ENCODE results near the gene SCAF1.
A peak's percentile ranks its signal among the peaks of the same experiment; 100 is the strongest.
"Not testable (repeated sequence)": the region's sequence is repeated elsewhere in the genome, so short reads cannot be mapped to it uniquely, and the experiment has no call there.

SCAF1 gene

GRCh38 chr19:49614096-49614833, 27.7 kb upstream of the SCAF1 start:
- no peak for DNase-seq

DNA sequence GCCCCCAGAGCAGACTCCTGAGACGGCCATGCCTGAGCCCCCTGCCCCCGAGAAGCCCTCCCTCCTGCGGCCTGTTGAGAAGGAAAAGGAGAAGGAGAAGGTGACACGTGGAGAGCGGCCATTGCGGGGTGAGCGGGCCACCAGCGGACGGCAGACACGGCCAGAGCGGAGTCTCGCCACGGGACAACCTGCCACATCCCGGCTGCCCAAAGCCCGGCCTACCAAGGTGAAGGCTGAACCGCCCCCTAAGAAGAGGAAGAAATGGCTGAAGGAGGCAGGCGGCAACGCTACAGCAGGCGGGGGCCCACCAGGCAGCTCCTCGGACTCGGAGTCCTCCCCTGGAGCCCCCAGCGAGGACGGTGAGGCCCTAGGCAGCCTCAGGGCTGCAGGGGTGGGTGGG, 26.1 kb upstream of the SCAF1 start:
- no peak for DNase-seq

DNA sequence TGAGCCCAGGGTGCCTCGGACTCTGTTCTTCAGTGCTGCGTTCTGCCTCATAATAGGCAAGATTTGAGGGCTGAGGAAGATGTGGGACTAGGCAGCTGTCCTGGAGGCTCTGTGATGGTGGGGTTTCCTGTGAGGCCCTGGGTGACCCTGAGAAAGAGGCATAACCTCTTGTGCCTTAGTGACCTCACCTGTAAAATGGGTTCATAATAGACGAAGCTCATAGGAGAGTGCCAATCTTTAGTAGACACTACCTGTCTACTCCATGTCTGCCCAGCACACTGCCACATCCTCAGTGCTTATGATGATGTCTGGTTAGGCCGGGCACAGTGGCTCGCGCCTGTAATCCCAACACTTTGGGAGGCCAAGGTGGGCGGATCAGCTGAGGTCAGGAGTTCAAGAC, 25.5 kb upstream of the SCAF1 start:
- no peak for DNase-seq

- no peak for DNase-seq
Measured at GRCh38 chr19:49616945-49617344, 25.1 kb upstream of the SCAF1 start.

GRCh38 chr19:49617860-49618259, 24.1 kb upstream of the SCAF1 start:
- not testable (repeated sequence) for DNase-seq

DNA sequence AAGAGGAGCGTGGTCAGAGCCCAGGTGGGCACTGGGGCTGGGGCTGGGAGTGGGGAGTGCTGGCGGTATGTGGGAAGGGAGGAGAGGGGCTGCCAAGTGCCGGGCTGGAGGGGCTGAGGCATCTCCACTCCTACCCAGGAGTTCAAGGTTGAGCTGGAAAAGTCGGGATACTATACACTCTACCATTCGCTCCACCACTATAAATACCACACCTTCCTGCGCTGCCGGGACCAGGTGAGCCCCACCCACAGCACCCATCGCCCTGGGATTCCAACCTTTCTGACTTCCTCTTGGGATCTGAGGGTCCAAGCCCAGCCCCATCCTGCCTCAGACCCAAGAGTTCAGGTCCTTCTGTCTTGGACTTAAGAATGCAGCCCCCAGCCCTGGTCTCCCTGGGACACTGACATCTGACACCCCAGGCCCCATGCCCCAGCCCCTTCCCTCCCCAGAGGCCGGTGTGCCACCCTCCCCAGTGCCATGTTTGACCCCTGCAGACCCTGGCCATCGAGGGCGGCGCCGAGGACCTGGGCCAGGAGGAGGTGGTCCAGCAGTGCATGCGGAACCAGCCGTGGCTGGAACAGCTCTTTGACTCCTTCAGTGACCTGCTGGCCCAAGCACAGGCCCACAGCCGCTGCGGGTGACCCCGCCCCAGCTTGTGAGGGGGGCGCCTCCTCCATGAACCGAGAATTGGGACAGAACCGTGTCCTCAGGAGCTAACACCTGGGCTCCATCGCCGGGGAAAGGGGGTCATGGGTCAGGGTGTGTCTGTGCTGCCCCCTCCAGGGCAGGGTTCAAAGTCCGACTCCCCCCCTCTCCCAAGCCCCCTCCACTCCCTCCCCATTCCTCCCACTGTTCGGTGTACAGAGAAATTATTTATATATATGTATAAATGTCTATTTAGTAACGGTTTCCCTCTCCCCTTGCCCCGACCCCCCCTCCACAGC, 16.8 kb upstream of the SCAF1 start:
- no peak for DNase-seq

DNA sequence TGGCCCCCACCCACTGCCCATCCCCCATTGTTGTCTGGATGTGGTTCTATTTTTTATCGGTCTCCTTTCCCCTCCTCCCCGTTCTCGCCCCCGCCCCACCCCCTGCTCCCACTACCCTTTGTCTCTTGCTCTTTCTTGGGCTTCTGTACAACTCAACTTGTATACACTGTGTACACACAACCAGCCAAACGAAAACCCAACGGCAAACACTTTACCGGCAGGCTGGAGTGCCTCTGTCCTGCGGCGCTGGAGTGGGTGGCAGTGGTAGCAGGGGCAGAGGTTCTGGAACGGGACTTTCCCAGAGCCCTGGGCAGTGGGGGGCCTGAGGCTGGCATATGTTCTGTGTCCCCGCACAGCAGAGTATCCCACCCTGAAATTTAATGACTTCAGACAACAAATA, 15.8 kb upstream of the SCAF1 start:
- DNase-seq = no peak

GRCh38 chr19:49629659-49630058, 12.3 kb upstream of the SCAF1 start:
- no peak for DNase-seq

DNA sequence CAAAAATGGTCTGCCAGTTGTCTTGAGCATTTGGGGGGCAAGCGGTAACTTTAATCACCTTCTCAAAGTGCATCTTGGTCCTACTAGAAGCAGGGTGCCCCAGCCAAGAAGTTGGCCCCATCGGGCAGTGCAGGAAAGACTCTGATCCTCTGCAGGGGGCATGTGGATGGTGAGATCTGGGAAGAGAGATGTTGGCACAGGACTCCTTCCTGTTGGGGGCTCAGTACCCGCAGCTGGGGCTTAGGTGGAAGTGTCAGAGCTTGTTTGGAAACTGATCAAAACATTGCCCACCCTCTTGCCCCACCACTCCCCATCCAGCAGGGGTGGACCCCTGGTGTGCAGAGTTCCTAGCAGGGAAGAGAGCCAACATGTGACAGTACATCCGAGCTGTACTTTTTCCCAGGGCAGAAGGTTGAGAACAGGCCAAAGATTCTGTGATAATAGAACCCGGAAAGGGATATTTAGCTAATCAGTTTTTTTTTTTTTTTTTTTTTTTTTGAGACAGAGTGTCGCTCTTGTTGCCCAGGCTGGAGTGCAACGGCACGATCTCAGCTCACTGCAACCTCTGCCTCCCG, 10.9 kb upstream of the SCAF1 start:
- DNase-seq = no peak

- DNase-seq = no peak
Measured at GRCh38 chr19:49631610-49632192, 10.3 kb upstream of the SCAF1 start.

- no peak for DNase-seq
Measured at GRCh38 chr19:49632576-49632975, 9.4 kb upstream of the SCAF1 start.

DNA sequence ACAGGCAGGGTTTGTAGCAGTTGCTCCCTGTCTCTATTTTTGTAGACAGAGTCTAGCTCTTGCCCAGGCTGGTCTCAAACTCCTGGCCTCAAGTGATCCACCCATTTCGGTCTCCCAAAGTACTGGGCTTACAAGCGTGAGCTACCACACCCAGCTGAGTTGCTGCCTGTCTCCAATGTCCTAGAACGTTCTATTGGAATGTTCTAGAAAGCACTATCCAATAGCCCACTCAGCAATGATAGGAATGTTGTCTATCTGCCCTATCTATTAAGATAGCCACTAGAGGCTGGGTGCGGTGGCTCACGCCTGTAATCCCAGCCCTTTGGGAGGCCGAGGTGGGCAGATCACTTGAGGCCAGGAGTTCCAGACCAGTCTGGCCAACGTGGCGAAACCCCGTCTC, 8.7 kb upstream of the SCAF1 start:
- not testable (repeated sequence) for DNase-seq

DNA sequence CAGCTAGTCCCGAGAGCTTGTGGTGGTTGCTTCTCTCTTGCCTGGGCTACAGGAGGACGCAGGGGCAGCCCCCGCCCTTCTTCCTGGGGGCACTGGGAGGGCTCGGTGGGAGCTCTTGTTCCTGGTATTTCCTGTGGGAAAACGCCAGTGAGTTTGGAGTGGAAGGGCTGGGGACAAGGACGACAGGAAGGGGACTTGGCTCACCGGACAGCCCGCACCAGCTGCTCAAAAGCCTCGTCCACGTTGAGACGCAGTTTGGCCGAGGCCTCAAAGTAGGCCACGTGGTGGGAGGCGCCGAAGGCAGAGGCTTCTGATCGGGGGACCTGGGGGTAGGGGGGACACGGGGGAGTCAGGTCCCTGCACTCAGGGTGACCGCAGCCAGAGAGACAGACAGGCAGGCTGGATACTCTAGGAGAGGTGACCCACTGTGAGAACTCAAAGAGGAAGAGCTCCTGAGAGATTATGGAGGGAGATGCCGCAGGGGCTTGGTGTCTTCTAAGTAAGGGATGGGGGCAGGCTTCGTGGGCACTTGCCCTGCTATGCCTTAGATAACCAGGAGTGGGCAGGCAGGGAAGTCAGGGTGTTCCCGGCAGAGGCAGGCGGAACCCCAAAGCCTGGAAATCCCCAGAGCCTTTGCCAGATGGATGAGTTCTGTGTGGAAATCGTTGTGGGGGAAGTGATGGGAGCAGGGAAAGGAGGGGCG, 6.3 kb upstream of the SCAF1 start:
- DNase-seq = no peak

- DNase-seq = no peak
Measured at GRCh38 chr19:49636233-49636932, 5.6 kb upstream of the SCAF1 start.

DNA sequence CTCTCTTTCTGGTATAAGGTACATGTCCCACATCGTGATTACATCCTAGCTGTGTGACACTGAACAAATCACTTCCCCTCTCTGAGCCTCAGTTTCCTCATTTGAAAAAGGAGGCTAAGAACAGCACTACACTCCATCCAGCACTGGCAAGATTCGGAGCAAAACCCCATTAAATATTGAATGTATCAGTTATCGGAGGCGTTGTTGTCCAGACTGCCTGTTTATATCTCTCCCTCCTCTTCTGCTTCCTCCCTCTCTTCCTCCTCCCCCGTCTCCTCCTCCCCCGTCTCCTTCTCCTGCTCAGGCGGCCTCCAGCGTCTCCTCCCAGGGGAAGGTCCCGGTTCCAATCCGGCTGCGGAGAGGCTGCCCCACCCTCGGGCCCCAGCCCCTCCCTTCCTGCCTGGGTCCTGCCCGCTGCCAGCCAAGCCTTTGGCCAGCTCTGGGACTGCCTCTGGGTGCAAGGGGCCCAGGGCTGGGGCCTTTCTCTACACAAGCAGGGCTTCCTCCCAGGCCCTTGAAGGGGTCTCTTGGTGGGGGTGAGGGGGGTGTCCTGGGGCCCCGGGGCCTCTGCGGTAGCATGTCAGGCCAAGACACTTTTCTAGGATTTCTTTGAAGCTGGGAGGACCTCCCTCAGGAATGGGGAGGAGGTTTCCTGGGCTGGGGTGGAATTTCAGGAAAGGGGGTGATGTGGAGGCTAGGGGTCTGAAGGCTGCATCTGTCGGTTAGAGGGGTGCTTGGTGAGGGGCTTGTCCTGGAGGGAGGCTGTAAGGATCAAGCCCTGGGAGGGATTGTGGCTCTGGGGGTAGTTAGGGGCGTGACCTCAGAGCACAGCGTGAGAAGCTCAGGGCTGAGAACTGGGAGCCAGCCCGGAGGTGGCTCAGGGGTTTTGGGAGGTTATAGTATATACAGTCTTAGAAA, 3.9 kb upstream of the SCAF1 start:
- no peak for DNase-seq

GRCh38 chr19:49639401-49640112, 2.5 kb upstream of the SCAF1 start:
- DNase-seq = no peak

DNA sequence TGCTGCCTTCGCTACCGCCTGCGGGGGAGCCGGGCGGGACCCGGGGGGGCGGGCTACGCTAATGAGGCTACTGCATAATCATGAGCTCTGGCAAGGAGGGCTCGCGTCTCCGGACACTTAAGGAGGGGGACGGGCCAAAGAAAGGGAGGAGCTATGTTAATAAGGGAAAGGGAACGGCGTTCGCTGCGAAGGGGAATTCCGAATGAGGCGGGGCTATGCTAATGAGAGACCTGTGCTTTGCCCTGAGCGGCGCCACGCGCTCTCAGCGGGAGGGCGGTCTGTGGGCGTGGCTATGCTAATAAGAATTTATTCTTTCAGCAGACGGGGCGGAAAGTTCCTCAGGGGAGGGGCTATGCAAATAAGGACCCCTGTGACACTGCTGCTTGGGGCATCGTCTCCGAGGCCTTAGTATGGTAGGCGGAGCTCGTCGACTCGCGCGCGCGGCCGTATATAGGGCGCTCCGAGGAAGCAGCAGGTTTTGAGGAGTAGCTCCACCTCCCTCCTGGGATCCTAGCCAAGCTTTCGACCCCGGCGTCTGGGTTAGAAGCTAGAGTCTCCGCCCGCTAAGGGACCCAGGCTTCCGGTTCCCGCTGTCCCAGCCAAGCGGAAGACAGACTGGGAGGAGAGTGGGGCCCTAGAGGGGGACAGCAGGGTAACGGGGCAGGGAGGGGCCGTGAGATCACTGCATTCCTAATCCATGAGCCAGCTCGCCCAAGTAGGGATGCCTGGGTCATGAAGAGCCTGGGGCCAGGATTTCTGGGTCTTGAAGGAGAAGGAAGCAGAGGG, 1.7 kb upstream of the SCAF1 start, which contains the start of gene RRAS:
RRAS (minus strand) TSS at position 31 of the 786 bp plus-strand sequence. CDS start 45 bp downstream, outside the sequence.
- peak; percentile 100 for DNase-seq

GRCh38 chr19:49642492-49643035, 555 bp downstream of the SCAF1 start:
- DNase-seq = no peak

DNA sequence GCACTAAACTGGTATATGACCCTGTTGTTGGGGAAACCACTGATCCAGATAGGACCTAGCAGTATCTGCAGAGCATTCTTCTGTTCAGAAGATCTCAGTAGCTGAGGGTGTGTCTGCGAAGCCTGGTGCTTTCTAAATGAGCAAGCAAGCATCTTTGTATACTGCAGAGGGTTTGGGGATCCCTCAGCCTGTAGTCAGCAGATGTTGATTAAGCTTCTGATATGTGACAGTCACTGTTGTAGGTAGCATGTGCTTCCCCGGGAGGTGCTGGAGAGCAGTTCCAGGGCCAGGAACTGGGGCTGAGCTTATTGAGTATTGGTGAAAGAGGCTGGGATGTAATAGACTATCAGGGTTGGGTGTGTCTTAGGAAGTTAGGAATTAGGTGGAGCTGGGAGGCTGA, 1.5 kb downstream of the SCAF1 start:
- no peak for DNase-seq
